Occipital lobe (tissue), 2 donors: ENCODE results near the gene ANKMY1. TPM values are rescaled to one million over a fixed set of nuclear protein-coding genes. Genes with fewer than 3 reads are reported as not detected.
A peak's percentile ranks its signal among the peaks of the same experiment; 100 is the strongest.

Source experiments
- DNase-seq: peaks from one replicate; lab custom pipeline; 2025; lab: John Stamatoyannopoulos, UW
- total RNA-seq: library from RNA; depleted of rRNA; stranded (reverse); fragments of >200 nt; gene quantifications from one replicate; pipeline ENCODE4 v1.2.3, GENCODE V29; 2014

The ANKMY1 gene
- total RNA-seq, 1 donor from 2014 or later = 5.6 TPM

- DNase-seq = no peak
These were observed 37.7 kb upstream of the ANKMY1 start for GRCh38 chr2:240595381-240596079.

GRCh38 chr2:240594511-240595380 lies 37.0 kb upstream of the ANKMY1 start:
- no peak for DNase-seq

- no peak for DNase-seq
These were observed 36.1 kb upstream of the ANKMY1 start for GRCh38 chr2:240593703-240594451.

GRCh38 chr2:240593026-240593702 lies 35.4 kb upstream of the ANKMY1 start:
- no peak for DNase-seq

GRCh38 chr2:240591784-240592183 lies 34.0 kb upstream of the ANKMY1 start:
- DNase-seq = no peak

- DNase-seq = no peak
These were observed 33.4 kb upstream of the ANKMY1 start for GRCh38 chr2:240591226-240591625.

GRCh38 chr2:240590681-240591111 lies 32.9 kb upstream of the ANKMY1 start:
- DNase-seq = no peak

- no peak for DNase-seq
These were observed 32.2 kb upstream of the ANKMY1 start for GRCh38 chr2:240589850-240590525.

- DNase-seq = no peak
These were observed 31.6 kb upstream of the ANKMY1 start for GRCh38 chr2:240589375-240589774.

GRCh38 chr2:240588669-240589068 lies 30.9 kb upstream of the ANKMY1 start:
- no peak for DNase-seq

GRCh38 chr2:240588006-240588655 lies 30.3 kb upstream of the ANKMY1 start:
- no peak for DNase-seq

GRCh38 chr2:240586919-240587800 lies 29.4 kb upstream of the ANKMY1 start:
- DNase-seq = no peak

GRCh38 chr2:240586198-240586918 lies 28.6 kb upstream of the ANKMY1 start, which contains the start of gene CAPN10:
TSS of gene CAPN10 (plus strand) at chr2:240586734. CDS start at chr2:240586912, 178 bp downstream.
- peak; percentile 96 for DNase-seq

GRCh38 chr2:240585681-240586197 lies 28.0 kb upstream of the ANKMY1 start:
- no peak for DNase-seq

GRCh38 chr2:240585101-240585500 lies 27.3 kb upstream of the ANKMY1 start:
- no peak for DNase-seq

GRCh38 chr2:240584486-240585031 lies 26.8 kb upstream of the ANKMY1 start:
- DNase-seq = no peak

GRCh38 chr2:240583774-240584173 lies 26.0 kb upstream of the ANKMY1 start:
- DNase-seq = no peak

GRCh38 chr2:240582781-240583180 lies 25.0 kb upstream of the ANKMY1 start:
- no peak for DNase-seq
